HCT116 (cell line): ENCODE measurements around the gene TOGARAM1. TPM values are rescaled to one million over a fixed set of nuclear protein-coding genes. Genes with fewer than 3 reads are reported as not detected.

Experiments
- ATAC-seq: fragments of 200-7000 bp; cut with Tn5 transposase; 2 replicates; pipeline ENCODE4 v1.9.1; 2020; ENCODE audit warnings: mild to moderate bottlenecking, moderate library complexity
- BruUV-seq: library from RNA; stranded (reverse); fragments of 400-500 nt; replicated peaks from 2 replicates; lab custom pipeline; 2021; lab: Mats Ljungman, UMichigan
- CTCF ChIA-PET: fragments of 300-600 bp; sonication (Branson Sonifier 250); formaldehyde crosslinking; loops from one replicate; lab custom pipeline; 2021; ENCODE audit warnings: antibody characterized with exemption; lab: Charles Lee
- POLR2A ChIA-PET: fragments of 300-600, 350-600 bp; sonication (Branson Sonifier 250); formaldehyde crosslinking; loops from one replicate; lab custom pipeline; 2021; ENCODE audit warnings: antibody characterized with exemption; lab: Charles Lee
- RAD21 ChIA-PET, 2 experiments: fragments of 300-600 bp; sonication (Branson Sonifier 250); formaldehyde crosslinking; loops; one replicate each; lab custom pipeline; 2023; ENCODE audit warnings: low total read pairs in 2 of 2; ENCODE audit not compliant: uncharacterized antibody in 2 of 2, unreplicated experiment in 2 of 2, low non-redundant PET in 1 of 2; lab: Charles Lee
- DNase-seq: peaks from one replicate; pipeline ENCODE4 v3.0.0-alpha.2; 2010; ENCODE audit warnings: low read depth, low spot score
- H2AFZ ChIP-seq: fragments of 200-600 bp; shearing (Covaris generic), sonication (generic); 2 replicates; pipeline ENCODE4 v1.6.1; 2017; ENCODE audit warnings: low read depth, mixed run types, mixed read lengths, antibody characterized with exemption, low read length; ENCODE audit not compliant: poor library complexity, severe bottlenecking
- H3K27ac ChIP-seq: 2 replicates; pipeline ENCODE4 v1.5.1; 2012; ENCODE audit warnings: low read depth, low read length
- H3K27me3 ChIP-seq: fragments of 200-600 bp; sonication (generic); 2 replicates; pipeline ENCODE4 v1.6.1; 2016; ENCODE audit warnings: mixed run types, low read length, mixed read lengths; ENCODE audit not compliant: insufficient read depth
- H3K36me3 ChIP-seq, 2 experiments: fragments of 200-500 bp in 1 of 2; fragments of 200-600 bp in 1 of 2; sonication (Bioruptor generic) in 1 of 2; sonication (generic) in 1 of 2; 2 replicates each; pipeline versions ENCODE4 v1.5.1 to v1.6.1; 2014 to 2016; ENCODE audit warnings: low read length in 2 of 2, inconsistent platforms in 1 of 2, mixed read lengths in 1 of 2, mixed run types in 1 of 2; ENCODE audit not compliant: insufficient read depth in 2 of 2, control insufficient read depth in 1 of 2
- H3K4me1 ChIP-seq, 2 experiments: fragments of 200-600 bp in 1 of 2; sonication (generic) in 1 of 2; 2 replicates each; pipeline versions ENCODE4 v1.5.1 to v1.6.1; 2012 to 2017; ENCODE audit warnings: low read length in 2 of 2, inconsistent platforms in 1 of 2, mild to moderate bottlenecking in 1 of 2, mixed read lengths in 1 of 2, mixed run types in 1 of 2, moderate library complexity in 1 of 2; ENCODE audit not compliant: insufficient read depth in 2 of 2, control insufficient read depth in 1 of 2
- H3K4me2 ChIP-seq: fragments of 200-600 bp; sonication (generic); 2 replicates; pipeline ENCODE4 v1.6.1; 2017; ENCODE audit warnings: mixed run types, low read length, mixed read lengths
- H3K4me3 ChIP-seq, 2 experiments: fragments of 200-600 bp in 1 of 2; sonication (generic) in 1 of 2; replicated peaks in 1 of 2; 2 replicates each; pipeline ENCODE4 v1.5.1; 2011 to 2016; ENCODE audit warnings: low read length in 2 of 2, control low read depth in 1 of 2, low read depth in 1 of 2, mild to moderate bottlenecking in 1 of 2, mixed read lengths in 1 of 2, mixed run types in 1 of 2
- H3K79me2 ChIP-seq: fragments of 200-600 bp; sonication (generic); 2 replicates; pipeline ENCODE4 v1.6.1; 2017; ENCODE audit warnings: mild to moderate bottlenecking, mixed run types, low read length, moderate library complexity, mixed read lengths; ENCODE audit not compliant: insufficient read depth
- H3K9ac ChIP-seq: fragments of 200-600 bp; sonication (generic); 2 replicates; pipeline ENCODE4 v1.6.1; 2016; ENCODE audit warnings: low read length, mixed read lengths
- H3K9me2 ChIP-seq: fragments of 200-600 bp; sonication (generic), shearing (Covaris generic); 2 replicates; pipeline ENCODE4 v1.6.1; 2017; ENCODE audit warnings: mixed run types, mild to moderate bottlenecking, moderate library complexity; ENCODE audit not compliant: insufficient read depth
- H3K9me3 ChIP-seq, 2 experiments: fragments of 200-500 bp in 1 of 2; fragments of 200-600 bp in 1 of 2; sonication (Bioruptor generic) in 1 of 2; sonication (generic) in 1 of 2; 2 replicates each; pipeline ENCODE4 v1.6.1; 2014 to 2017; ENCODE audit warnings: low read length in 2 of 2, mixed read lengths in 2 of 2, inconsistent platforms in 1 of 2, low read depth in 1 of 2, mild to moderate bottlenecking in 1 of 2, mixed run types in 1 of 2, moderate library complexity in 1 of 2; ENCODE audit not compliant: control insufficient read depth in 1 of 2, insufficient read depth in 1 of 2
- H4K20me1 ChIP-seq: fragments of 200-600 bp; sonication (generic), shearing (Covaris generic); 2 replicates; pipeline ENCODE4 v1.6.1; 2017; ENCODE audit warnings: mixed run types, mild to moderate bottlenecking, moderate library complexity; ENCODE audit not compliant: insufficient read depth
- CBX3 ChIP-seq: IDR thresholded peaks from 2 replicates; pipeline ENCODE4 v1.6.1; 2012; ENCODE audit warnings: low read depth
- CEBPB ChIP-seq: IDR thresholded peaks from 2 replicates; pipeline ENCODE4 v1.6.1; 2012; ENCODE audit warnings: low read depth
- EGR1 ChIP-seq: IDR thresholded peaks from 2 replicates; pipeline ENCODE4 v1.6.1; 2012; ENCODE audit warnings: low read depth
- ELF1 ChIP-seq: IDR thresholded peaks from 2 replicates; pipeline ENCODE4 v1.6.1; 2012; ENCODE audit warnings: low read depth, borderline replicate concordance
- EZH2 ChIP-seq: fragments of 200-600 bp; sonication (generic); IDR thresholded peaks from 2 replicates; pipeline ENCODE4 v1.6.1; 2017; ENCODE audit warnings: antibody characterized with exemption, mixed run types
- EZH2phosphoT487 ChIP-seq: fragments of 200-600 bp; IDR thresholded peaks from 2 replicates; pipeline ENCODE4 v1.6.1; 2018; ENCODE audit warnings: antibody characterized with exemption, borderline replicate concordance
- FOSL1 ChIP-seq: IDR thresholded peaks from 2 replicates; pipeline ENCODE4 v1.6.1; 2012; ENCODE audit warnings: low read depth
- JUND ChIP-seq: IDR thresholded peaks from 2 replicates; pipeline ENCODE4 v1.6.1; 2012
- MAX ChIP-seq: IDR thresholded peaks from 2 replicates; pipeline ENCODE4 v1.6.1; 2012
- POLR2A ChIP-seq: IDR thresholded peaks from 2 replicates; pipeline ENCODE4 v1.7.0; 2011; ENCODE audit warnings: borderline replicate concordance; ENCODE audit not compliant: insufficient read depth, insufficient read length; ENCODE audit errors: extremely low read depth
- RAD21 ChIP-seq: IDR thresholded peaks from 2 replicates; pipeline ENCODE4 v1.6.1; 2012; ENCODE audit warnings: low read depth, mild to moderate bottlenecking
- REST ChIP-seq: IDR thresholded peaks from 2 replicates; pipeline ENCODE4 v1.6.1; 2012; ENCODE audit warnings: low read depth
- SP1 ChIP-seq: IDR thresholded peaks from 2 replicates; pipeline ENCODE4 v1.6.1; 2012; ENCODE audit warnings: low read depth
- SRF ChIP-seq: IDR thresholded peaks from 2 replicates; pipeline ENCODE4 v1.6.1; 2012; ENCODE audit warnings: low read depth
- TCF7L2 ChIP-seq: IDR thresholded peaks from 2 replicates; pipeline ENCODE4 v1.7.0; 2011; ENCODE audit warnings: borderline replicate concordance, inconsistent platforms; ENCODE audit not compliant: insufficient read depth, insufficient read length; ENCODE audit errors: extremely low read depth
- YY1 ChIP-seq: IDR thresholded peaks from 2 replicates; pipeline ENCODE4 v1.6.1; 2011; ENCODE audit warnings: low read length, low read depth, moderate library complexity, mild to moderate bottlenecking; ENCODE audit not compliant: insufficient replicate concordance; ENCODE audit errors: extremely low read depth
- ZBTB33 ChIP-seq: IDR thresholded peaks from 2 replicates; pipeline ENCODE4 v1.6.1; 2011; ENCODE audit warnings: mild to moderate bottlenecking, low read length, moderate library complexity; ENCODE audit not compliant: insufficient replicate concordance; ENCODE audit errors: extremely low read depth
- ZFX ChIP-seq: fragments of 450-650 bp; IDR thresholded peaks from 2 replicates; pipeline ENCODE4 v1.6.1; 2017
- intact Hi-C: fragments of 100-400 bp; cut with micrococcal nuclease; formaldehyde crosslinking; loops from 2 replicates; pipeline ENCODE4 v1.10.0; 2022
- total RNA-seq: library from RNA; stranded (reverse); gene quantifications from one replicate; pipeline ENCODE4 v1.2.1, GENCODE V29; 2021; ENCODE audit not compliant: unreplicated experiment
- TF ChIP-seq, protein P1 (sequence below): IDR thresholded peaks from 2 replicates; pipeline ENCODE4 v1.6.1; 2012

Gene TOGARAM1
- total RNA-seq, 1 experiment from 2014 or later = 1.9 TPM

- Histone ChIP-seq H3K9me3 (peaks cover 0 to 3% of the 10 kb centered on the region in 2 experiments; a peak in 1 of 4 replicates), H3K9me2 (no peaks in the 10 kb centered on the region), H3K4me2 (peak overlapping the region; percentile 86), H3K4me1 (peaks cover 9 to 11% of the 10 kb centered on the region in 2 experiments; a peak in 3 of 4 replicates), H3K27me3 (no peaks in the 10 kb centered on the region), H2AFZ (peak overlapping the region; percentile 7), H3K79me2 (peaks cover 40% of the 10 kb centered on the region), H3K4me3 (peak overlapping the region; percentile 72 to 94), H3K27ac (peak overlapping the region; percentile 68), H3K36me3 (no peaks in the 10 kb centered on the region; a peak in 1 of 4 replicates), H3K9ac (no peak overlapping the region), H4K20me1 (no peaks in the 10 kb centered on the region)
- TF ChIP-seq SP1 = no peak
- no peak for TF ChIP-seq YY1
- TF ChIP-seq, protein P1, sequence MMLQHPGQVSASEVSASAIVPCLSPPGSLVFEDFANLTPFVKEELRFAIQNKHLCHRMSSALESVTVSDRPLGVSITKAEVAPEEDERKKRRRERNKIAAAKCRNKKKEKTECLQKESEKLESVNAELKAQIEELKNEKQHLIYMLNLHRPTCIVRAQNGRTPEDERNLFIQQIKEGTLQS = no peak
- no peak for TF ChIP-seq REST
- TF ChIP-seq EZH2 = no peak
- no peak for TF ChIP-seq EZH2phosphoT487
- TF ChIP-seq CBX3 = no peak
- no peak for TF ChIP-seq POLR2A
- TF ChIP-seq MAX = no peak
- TF ChIP-seq JUND = no peak
- no peak for TF ChIP-seq EGR1
- TF ChIP-seq TCF7L2 = no peak
- no peak for TF ChIP-seq CEBPB
- no peak for TF ChIP-seq FOSL1
- TF ChIP-seq ELF1 = no peak
- no peak for TF ChIP-seq ZBTB33
- no peak for TF ChIP-seq SRF
- no peak for TF ChIP-seq ZFX
- no peak for TF ChIP-seq RAD21
- DNase-seq = no peak
- RAD21 ChIA-PET = no interaction called here
- no TSS peak for BruUV-seq
- POLR2A ChIA-PET = interaction anchor here (0.8 to 1.5 kb wide), 4 partner anchors 7 to 172 kb away, joined by 3 to 4 read pairs (median 4); partner anchors contain the start of gene FKBP3
- ATAC-seq = no peak
- CTCF ChIA-PET = interaction anchor here (1.1 kb wide), 1 partner anchor 306 kb away, joined by 3 read pairs; no protein-coding TSS in a partner anchor
- intact Hi-C loops = loop anchor here (5.0 kb wide), 1 partner anchor 290 kb away; the partner anchor contains the start of gene MIS18BP1
Measured at GRCh38 chr14:44962334-44963043, 499 bp downstream of the TOGARAM1 start.
